Psoas muscle (tissue), 8 donors: ENCODE results near the gene EXTL2. TPM values are rescaled to one million over a fixed set of nuclear protein-coding genes. Genes with fewer than 3 reads are reported as not detected.

Source experiments
- ATAC-seq, 4 donors: fragments of 200-7000 bp; cut with Tn5 transposase; one replicate each; pipeline ENCODE4 v1.9.1; 2020; ENCODE audit warnings: moderate library complexity in 3 of 4, mild to moderate bottlenecking in 2 of 4
- DNase-seq, 2 donors: peaks; one replicate each; pipeline ENCODE4 v3.0.0-alpha.2; 2020
- H3K27ac ChIP-seq: fragments of 200-600 bp; one replicate; pipeline ENCODE4 v1.8.0; 2022
- H3K27me3 ChIP-seq, 3 donors: fragments of 200-600 bp in 1 of 3; one replicate each; pipeline versions ENCODE4 v1.6.1 to v1.8.0; 2013 to 2022; ENCODE audit warnings: low read length in 2 of 3, mild to moderate bottlenecking in 2 of 3, moderate library complexity in 1 of 3; ENCODE audit not compliant: insufficient read depth in 3 of 3
- H3K36me3 ChIP-seq, 2 donors: fragments of 200-600 bp in 1 of 2; one replicate each; pipeline versions ENCODE4 v1.6.1 to v1.8.0; 2013 to 2022; ENCODE audit warnings: low read depth in 1 of 2, mild to moderate bottlenecking in 1 of 2, moderate library complexity in 1 of 2; ENCODE audit not compliant: insufficient read depth in 1 of 2
- H3K4me1 ChIP-seq: fragments of 200-600 bp; one replicate; pipeline ENCODE4 v1.8.0; 2022
- H3K4me3 ChIP-seq: fragments of 200-600 bp; one replicate; pipeline ENCODE4 v1.8.0; 2022; ENCODE audit warnings: mild to moderate bottlenecking
- H3K9me3 ChIP-seq: fragments of 200-600 bp; one replicate; pipeline ENCODE4 v1.8.0; 2022
- CTCF ChIP-seq: fragments of 200-600 bp; IDR thresholded peaks from one replicate; pipeline ENCODE4 v1.8.0; 2022; ENCODE audit warnings: antibody characterized with exemption
- WGBS, 3 donors: extraction: QIAGEN DNeasy Blood & Tissue Kit; methylation state at CpG; one replicate each; pipeline versions ENCODE4 v1.1.6 to v1.1.7; 2013; 5-methylcytosine and 5-hydroxymethylcytosine counted together
- intact Hi-C, 2 donors: fragments of 100-400 bp; cut with DNase I; formaldehyde crosslinking; loops; one replicate each; pipeline versions ENCODE4 v1.11.0 to v1.14.2; 2022
- polyA plus RNA-seq, 3 donors: library from polyadenylated mRNA; stranded (reverse); fragments of 200-250 nt; gene quantifications; one replicate each; pipeline ENCODE4 v1.2.3, GENCODE V29; 2013
- total RNA-seq, 4 donors: library from RNA; stranded (reverse); fragmentation: NEBNext Ultra II Directional in 2 of 4; extraction: Animal tissue kit (Norgen Biotek cat#: 25700) in 2 of 4; gene quantifications; one replicate each; pipeline versions ENCODE4 v1.2.1 to v1.2.4, GENCODE V29; 2021 to 2023
- donor health status: healthy with polysubstance abuse.
- donor health status: DM: no; HTN: no; CAD: no; lungs with moderate emphysema.
- donor health status: Bipolar disorder and iron deficiency.
- donor health status: healthy.
- donor health status: DM: yes; HTN: yes; CAD: no.
- donor health status: DM: no; HTN: no; CAD: no.
- donor health status: DM: no; HTN: no; CAD: no.
- donor health status: DM: yes; HTN: yes; CAD: no.

EXTL2 gene
- total and polyA plus RNA-seq, 7 donors: 3.3 to 14.7 (median 3.9) TPM

GRCh38 chr1:100921110-100921706, 26.6 kb upstream of the EXTL2 start:
- WGBS, 3 donors: 45 to 47% (median 45%) methylated on average over 3 of the region's 3 CpGs
- H3K9me3 ChIP-seq: no peaks in the 10 kb centered on the region
- ATAC-seq: peak in 2 of 4 donors; percentile 54 to 61
- H3K27ac ChIP-seq: no peak overlapping the region
- intact Hi-C loops: loop anchor here (5.0 kb wide), 2 partner anchors 316 to 366 kb away; partner anchors contain the start of gene S1PR1 (in 2 of the 2)
- H3K27me3 ChIP-seq: no peaks in the 10 kb centered on the region
- no peaks in the 10 kb centered on the region for H3K4me1 ChIP-seq
- H3K4me3 ChIP-seq: no peak overlapping the region
- peak; percentile 79 for TF ChIP-seq CTCF
- DNase-seq: no peak
- peaks cover 0 to 66% of the 10 kb centered on the region in 2 donors for H3K36me3 ChIP-seq

- peaks cover 0 to 99% of the 10 kb centered on the region in 2 donors for H3K36me3 ChIP-seq
- no peak overlapping the region for H3K4me3 ChIP-seq
- H3K27me3 ChIP-seq: no peaks in the 10 kb centered on the region
- no peaks in the 10 kb centered on the region for H3K9me3 ChIP-seq
- H3K4me1 ChIP-seq: no peaks in the 10 kb centered on the region
- no peak overlapping the region for H3K27ac ChIP-seq
- no peak for DNase-seq
- intact Hi-C loops: loop anchor here in 1 of 2 donors (10.0 kb wide), 1 partner anchor 1037 kb away; no protein-coding TSS in a partner anchor
- TF ChIP-seq CTCF: no peak
- no peak for ATAC-seq
These were observed 17.4 kb upstream of the EXTL2 start for GRCh38 chr1:100912019-100912418.

- no peaks in the 10 kb centered on the region for H3K4me1 ChIP-seq
- no peaks in the 10 kb centered on the region for H3K9me3 ChIP-seq
- no peak for ATAC-seq
- H3K27me3 ChIP-seq: no peaks in the 10 kb centered on the region
- no peak overlapping the region for H3K27ac ChIP-seq
- no peak overlapping the region for H3K4me3 ChIP-seq
- no peak for DNase-seq
- peaks cover 0 to 93% of the 10 kb centered on the region in 2 donors for H3K36me3 ChIP-seq
- intact Hi-C loops: no loop called here
- TF ChIP-seq CTCF: no peak
These were observed 14.4 kb upstream of the EXTL2 start for GRCh38 chr1:100909018-100909417.

GRCh38 chr1:100907887-100908286, 13.2 kb upstream of the EXTL2 start:
- intact Hi-C loops: no loop called here
- Histone ChIP-seq H3K27me3 (no peaks in the 10 kb centered on the region), H3K4me3 (no peak overlapping the region), H3K36me3 (peaks cover 0 to 92% of the 10 kb centered on the region in 2 donors), H3K9me3 (no peaks in the 10 kb centered on the region), H3K4me1 (no peaks in the 10 kb centered on the region), H3K27ac (no peak overlapping the region)
- WGBS, 3 donors: 91 to 100% (median 97%) methylated on average over 1 of the region's 1 CpG
- no peak for ATAC-seq
- DNase-seq: no peak
- TF ChIP-seq CTCF: no peak

GRCh38 chr1:100905181-100905580, 10.5 kb upstream of the EXTL2 start:
- ATAC-seq: no peak

More at GRCh38 chr1:100905181-100905580, 10.5 kb upstream of the EXTL2 start:
- no peak for DNase-seq
- intact Hi-C loops: no loop called here
- Histone ChIP-seq H3K4me1 (no peaks in the 10 kb centered on the region), H3K9me3 (no peaks in the 10 kb centered on the region), H3K4me3 (no peak overlapping the region), H3K36me3 (peaks cover 0 to 90% of the 10 kb centered on the region in 2 donors), H3K27me3 (no peaks in the 10 kb centered on the region), H3K27ac (no peak overlapping the region)
- 96 to 100% (median 99%) methylated on average over 3 of the region's 3 CpGs for WGBS, 3 donors
- no peak for TF ChIP-seq CTCF
